ENCODE results near the gene RCAN1.

GRCh38 chr21:34593423-34593822 lies 21.5 kb downstream of the RCAN1 start:
- TF ChIP-seq, protein P1, sequence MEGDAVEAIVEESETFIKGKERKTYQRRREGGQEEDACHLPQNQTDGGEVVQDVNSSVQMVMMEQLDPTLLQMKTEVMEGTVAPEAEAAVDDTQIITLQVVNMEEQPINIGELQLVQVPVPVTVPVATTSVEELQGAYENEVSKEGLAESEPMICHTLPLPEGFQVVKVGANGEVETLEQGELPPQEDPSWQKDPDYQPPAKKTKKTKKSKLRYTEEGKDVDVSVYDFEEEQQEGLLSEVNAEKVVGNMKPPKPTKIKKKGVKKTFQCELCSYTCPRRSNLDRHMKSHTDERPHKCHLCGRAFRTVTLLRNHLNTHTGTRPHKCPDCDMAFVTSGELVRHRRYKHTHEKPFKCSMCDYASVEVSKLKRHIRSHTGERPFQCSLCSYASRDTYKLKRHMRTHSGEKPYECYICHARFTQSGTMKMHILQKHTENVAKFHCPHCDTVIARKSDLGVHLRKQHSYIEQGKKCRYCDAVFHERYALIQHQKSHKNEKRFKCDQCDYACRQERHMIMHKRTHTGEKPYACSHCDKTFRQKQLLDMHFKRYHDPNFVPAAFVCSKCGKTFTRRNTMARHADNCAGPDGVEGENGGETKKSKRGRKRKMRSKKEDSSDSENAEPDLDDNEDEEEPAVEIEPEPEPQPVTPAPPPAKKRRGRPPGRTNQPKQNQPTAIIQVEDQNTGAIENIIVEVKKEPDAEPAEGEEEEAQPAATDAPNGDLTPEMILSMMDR (IDR thresholded peaks at IDR 0.05; ENCODE audit: low read depth, low read length), result no peak
- TF ChIP-seq EZH2phosphoT487 (IDR thresholded peaks at IDR 0.05; ENCODE audit: low read depth), result no peak

Data from OCI-LY3 (cell line).